ENCODE measurements around the gene CDC14C. TPM values are rescaled to one million over a fixed set of nuclear protein-coding genes. Genes with fewer than 3 reads are reported as not detected.
A peak's percentile ranks its signal among the peaks of the same experiment; 100 is the strongest.
"Not testable (repeated sequence)": the region's sequence is repeated elsewhere in the genome, so short reads cannot be mapped to it uniquely, and the experiment has no call there.

The CDC14C gene
- polyA plus RNA-seq, 4 donors, result 0.03 to 0.06 TPM; not detected in 2

DNA sequence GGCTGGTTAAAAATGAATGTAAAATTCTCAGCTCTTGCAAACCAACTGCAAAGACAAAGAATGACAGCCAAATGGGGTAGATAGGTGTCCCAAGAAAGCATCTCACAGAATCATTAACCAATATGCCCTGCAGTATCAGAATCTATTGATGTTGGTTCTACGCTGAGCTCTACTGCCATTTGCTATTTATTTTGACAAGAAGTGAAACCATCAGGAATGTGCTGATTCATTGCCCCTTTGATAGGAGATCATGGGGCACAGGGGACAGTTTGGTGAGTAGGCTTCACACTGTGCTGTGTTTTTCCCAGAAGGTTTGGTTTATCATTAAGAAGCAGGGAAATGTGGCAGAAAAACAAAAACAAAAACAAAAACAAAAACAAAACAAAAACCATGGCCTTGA is 19.4 kb upstream of the CDC14C start:
- DNase-seq, result no peak
- Histone ChIP-seq H3K27ac (ENCODE audit: low read depth in 1 of 3, low read length in 2 of 3) (no peak overlapping the region), H3K4me1 (ENCODE audit: control insufficient read depth in 3 of 3, insufficient read depth in 2 of 3, low read depth in 1 of 3, low read length in 2 of 3) (no peaks in the 10 kb centered on the region), H3K27me3 (ENCODE audit: control insufficient read depth in 3 of 3, insufficient read depth in 3 of 3, low read length in 3 of 3) (no peaks in the 10 kb centered on the region), H3K36me3 (ENCODE audit: control insufficient read depth in 3 of 3, insufficient read depth in 2 of 3, low read depth in 1 of 3, low read length in 3 of 3) (no peaks in the 10 kb centered on the region), H3K4me3 (ENCODE audit: low read depth in 1 of 3, low read length in 3 of 3) (no peak overlapping the region), H3K9me3 (ENCODE audit: control insufficient read depth in 2 of 2, insufficient read depth in 1 of 2, low read depth in 1 of 2, low read length in 1 of 2) (peaks cover 0 to 5% of the 10 kb centered on the region in 2 donors)
- no peak for FAIRE-seq
- 60 to 70% (median 61%) methylated on average over 1 of the region's 1 CpG for WGBS, 3 donors

DNA sequence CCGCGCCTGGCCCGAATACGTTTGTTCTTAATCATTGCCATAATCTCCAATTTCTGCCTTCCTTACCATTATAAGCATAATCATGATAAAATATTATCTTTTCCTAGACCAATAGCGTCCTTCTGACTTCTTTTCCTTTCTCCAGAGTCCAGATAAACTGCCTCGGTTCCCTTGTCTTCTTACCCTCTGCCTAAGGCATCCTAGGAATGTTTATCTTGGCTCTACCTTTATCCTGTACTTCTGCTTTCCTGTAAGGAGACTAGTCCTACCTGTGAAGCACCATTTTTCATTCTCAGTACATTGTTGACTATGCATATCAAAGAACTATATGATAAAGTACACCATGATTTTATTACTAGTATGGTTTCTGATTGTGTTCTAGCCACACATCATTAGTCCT is 18.7 kb upstream of the CDC14C start:
- not testable (repeated sequence) for H3K4me1 ChIP-seq (ENCODE audit: control insufficient read depth in 3 of 3, insufficient read depth in 2 of 3, low read depth in 1 of 3, low read length in 2 of 3); H3K4me3 ChIP-seq (ENCODE audit: low read depth in 1 of 3, low read length in 3 of 3); H3K27me3 ChIP-seq (ENCODE audit: control insufficient read depth in 3 of 3, insufficient read depth in 3 of 3, low read length in 3 of 3); H3K36me3 ChIP-seq (ENCODE audit: control insufficient read depth in 3 of 3, insufficient read depth in 2 of 3, low read depth in 1 of 3, low read length in 3 of 3); FAIRE-seq; DNase-seq; H3K9me3 ChIP-seq (ENCODE audit: control insufficient read depth in 2 of 2, insufficient read depth in 1 of 2, low read depth in 1 of 2, low read length in 1 of 2); H3K27ac ChIP-seq (ENCODE audit: low read depth in 1 of 3, low read length in 2 of 3)
- 75 to 87% (median 79%) methylated on average over 6 of the region's 6 CpGs for WGBS, 3 donors

- DNase-seq; H3K4me3 ChIP-seq (ENCODE audit: low read depth in 1 of 3, low read length in 3 of 3); H3K4me1 ChIP-seq (ENCODE audit: control insufficient read depth in 3 of 3, insufficient read depth in 2 of 3, low read depth in 1 of 3, low read length in 2 of 3); H3K27me3 ChIP-seq (ENCODE audit: control insufficient read depth in 3 of 3, insufficient read depth in 3 of 3, low read length in 3 of 3); H3K9me3 ChIP-seq (ENCODE audit: control insufficient read depth in 2 of 2, insufficient read depth in 1 of 2, low read depth in 1 of 2, low read length in 1 of 2); FAIRE-seq; H3K27ac ChIP-seq (ENCODE audit: low read depth in 1 of 3, low read length in 2 of 3); H3K36me3 ChIP-seq (ENCODE audit: control insufficient read depth in 3 of 3, insufficient read depth in 2 of 3, low read depth in 1 of 3, low read length in 3 of 3): not testable (repeated sequence)
- WGBS, 3 donors, result 73 to 85% (median 79%) methylated on average over 5 of the region's 5 CpGs
These were observed 14.5 kb upstream of the CDC14C start for GRCh38 chr7:48909887-48910286.

DNA sequence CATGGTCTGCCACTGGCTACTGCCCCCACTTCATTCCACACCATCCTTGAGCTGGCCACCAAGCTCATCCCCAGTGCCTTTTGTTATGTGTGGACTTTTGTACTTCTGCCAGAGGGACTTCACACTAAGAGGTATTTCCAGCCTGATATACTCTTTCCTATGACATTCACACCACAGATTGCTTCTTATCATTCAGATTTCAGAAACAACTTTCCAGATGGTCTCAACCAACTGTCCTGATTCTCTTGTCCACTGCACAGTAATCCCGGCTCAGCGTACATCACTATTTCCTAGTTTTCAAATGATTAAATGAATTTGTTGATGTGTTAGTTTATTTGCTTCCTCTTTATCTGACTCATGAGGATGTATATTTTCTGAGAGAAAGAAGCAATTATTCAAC is 7.1 kb downstream of the CDC14C start:
- WGBS, 3 donors, result 94 to 96% (median 95%) methylated on average over 2 of the region's 2 CpGs
- Histone ChIP-seq H3K27ac (ENCODE audit: low read depth in 1 of 3, low read length in 2 of 3) (peak overlapping the region in 1 of 3 donors; percentile 63), H3K4me1 (ENCODE audit: control insufficient read depth in 3 of 3, insufficient read depth in 2 of 3, low read depth in 1 of 3, low read length in 2 of 3) (peaks cover 0 to 26% (median 0%) of the 10 kb centered on the region in 3 donors), H3K9me3 (ENCODE audit: control insufficient read depth in 2 of 2, insufficient read depth in 1 of 2, low read depth in 1 of 2, low read length in 1 of 2) (peaks cover 0 to 3% of the 10 kb centered on the region in 2 donors), H3K4me3 (ENCODE audit: low read depth in 1 of 3, low read length in 3 of 3) (no peak overlapping the region), H3K27me3 (ENCODE audit: control insufficient read depth in 3 of 3, insufficient read depth in 3 of 3, low read length in 3 of 3) (no peaks in the 10 kb centered on the region), H3K36me3 (ENCODE audit: control insufficient read depth in 3 of 3, insufficient read depth in 2 of 3, low read depth in 1 of 3, low read length in 3 of 3) (no peaks in the 10 kb centered on the region)
- FAIRE-seq (no peak), DNase-seq (no peak)

DNA sequence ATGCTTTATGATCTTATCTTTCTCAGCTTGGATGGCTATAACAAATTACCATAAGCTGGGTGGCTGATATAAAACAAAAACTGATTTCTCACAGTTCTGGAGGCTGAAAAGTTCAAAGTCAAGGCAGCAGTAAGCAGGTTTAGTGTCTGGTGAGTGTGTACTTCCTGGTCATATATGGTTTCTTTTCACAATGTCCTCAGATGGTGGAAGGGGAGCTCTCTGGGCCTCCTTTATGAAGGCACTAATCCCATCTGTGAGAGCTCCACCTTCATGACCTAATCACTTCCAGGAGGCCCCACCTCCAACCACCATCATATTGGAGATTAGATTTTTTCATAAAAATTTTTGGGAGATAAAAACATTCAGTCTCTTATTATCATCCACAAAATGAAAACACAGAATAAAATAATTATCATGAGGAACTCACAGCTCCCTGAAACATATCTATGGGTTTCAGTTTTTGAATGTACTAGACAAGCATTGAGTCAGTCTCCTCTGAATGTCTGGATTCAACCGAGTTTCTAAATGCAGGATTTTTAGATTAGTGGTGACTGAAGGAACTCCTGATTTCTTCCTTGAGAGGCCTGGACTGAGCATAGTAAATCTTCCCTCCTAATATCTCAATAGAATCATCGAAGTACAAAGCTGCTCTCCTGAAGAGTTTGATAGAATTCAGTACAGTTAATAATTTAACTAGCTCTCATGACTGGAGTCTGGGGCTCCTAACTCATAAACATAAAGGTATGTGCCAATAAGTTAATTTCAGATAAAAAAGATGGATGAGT is 8.0 kb downstream of the CDC14C start:
- peaks cover 0 to 3% of the 10 kb centered on the region in 2 donors for H3K9me3 ChIP-seq (ENCODE audit: control insufficient read depth in 2 of 2, insufficient read depth in 1 of 2, low read depth in 1 of 2, low read length in 1 of 2)
- H3K27me3 ChIP-seq (ENCODE audit: control insufficient read depth in 3 of 3, insufficient read depth in 3 of 3, low read length in 3 of 3), result no peaks in the 10 kb centered on the region
- peak overlapping the region in 1 of 3 donors; percentile 63 for H3K27ac ChIP-seq (ENCODE audit: low read depth in 1 of 3, low read length in 2 of 3)
- DNase-seq (peak in 1 of 2 donors; percentile 61), FAIRE-seq (no peak)
- peaks cover 0 to 26% (median 0%) of the 10 kb centered on the region in 3 donors for H3K4me1 ChIP-seq (ENCODE audit: control insufficient read depth in 3 of 3, insufficient read depth in 2 of 3, low read depth in 1 of 3, low read length in 2 of 3)
- 27 to 60% (median 47%) methylated on average over 2 of the region's 2 CpGs for WGBS, 3 donors
- H3K4me3 ChIP-seq (ENCODE audit: low read depth in 1 of 3, low read length in 3 of 3), result no peak overlapping the region
- H3K36me3 ChIP-seq (ENCODE audit: control insufficient read depth in 3 of 3, insufficient read depth in 2 of 3, low read depth in 1 of 3, low read length in 3 of 3), result no peaks in the 10 kb centered on the region

DNA sequence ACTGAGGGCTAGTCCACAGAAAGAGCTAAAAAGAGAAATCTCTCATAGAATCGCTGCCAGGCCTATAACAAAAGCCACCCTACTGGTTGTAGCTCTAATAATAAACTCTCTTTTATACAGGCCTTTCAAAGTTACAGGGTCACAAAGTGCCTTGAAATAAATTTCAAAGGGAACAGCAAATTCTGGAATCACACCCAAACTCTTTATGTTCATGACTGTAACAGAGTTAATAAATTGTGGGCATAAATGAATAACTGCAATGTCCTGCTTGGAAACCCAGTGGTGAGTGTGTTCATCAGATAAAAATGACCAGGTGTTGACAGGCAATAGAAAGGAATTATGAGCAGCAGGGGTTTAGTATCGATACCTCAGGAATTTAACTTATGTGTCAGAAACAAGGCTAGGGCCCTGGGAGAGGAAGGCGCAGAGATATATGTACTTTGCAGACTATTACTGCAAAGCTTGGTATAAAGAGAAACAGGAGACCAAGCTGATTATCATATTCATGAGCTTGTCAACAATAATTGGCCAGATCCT is 9.3 kb downstream of the CDC14C start:
- 74 to 83% (median 81%) methylated on average over 3 of the region's 3 CpGs for WGBS, 3 donors
- FAIRE-seq, result no peak

GRCh38 chr7:48938539-48939295 is 14.4 kb downstream of the CDC14C start:
- no peak overlapping the region for H3K4me3 ChIP-seq (ENCODE audit: low read depth in 1 of 3, low read length in 3 of 3)
- no peaks in the 10 kb centered on the region for H3K27me3 ChIP-seq (ENCODE audit: control insufficient read depth in 3 of 3, insufficient read depth in 3 of 3, low read length in 3 of 3)
- no peaks in the 10 kb centered on the region for H3K9me3 ChIP-seq (ENCODE audit: control insufficient read depth in 2 of 2, insufficient read depth in 1 of 2, low read depth in 1 of 2, low read length in 1 of 2)
- DNase-seq (peak in 1 of 2 donors; percentile 19), FAIRE-seq (no peak)
- no peak overlapping the region for H3K27ac ChIP-seq (ENCODE audit: low read depth in 1 of 3, low read length in 2 of 3)
- 67 to 83% (median 72%) methylated on average over 4 of the region's 4 CpGs for WGBS, 3 donors
- no peaks in the 10 kb centered on the region for H3K36me3 ChIP-seq (ENCODE audit: control insufficient read depth in 3 of 3, insufficient read depth in 2 of 3, low read depth in 1 of 3, low read length in 3 of 3)
- peaks cover 0 to 17% (median 0%) of the 10 kb centered on the region in 3 donors for H3K4me1 ChIP-seq (ENCODE audit: control insufficient read depth in 3 of 3, insufficient read depth in 2 of 3, low read depth in 1 of 3, low read length in 2 of 3)

More for the DNA sequence above, 9.3 kb downstream of the CDC14C start:
- DNase-seq, result no peak
- Histone ChIP-seq H3K9me3 (ENCODE audit: control insufficient read depth in 2 of 2, insufficient read depth in 1 of 2, low read depth in 1 of 2, low read length in 1 of 2) (peaks cover 0 to 3% of the 10 kb centered on the region in 2 donors), H3K27ac (ENCODE audit: low read depth in 1 of 3, low read length in 2 of 3) (peak overlapping the region in 1 of 3 donors; percentile 15), H3K36me3 (ENCODE audit: control insufficient read depth in 3 of 3, insufficient read depth in 2 of 3, low read depth in 1 of 3, low read length in 3 of 3) (no peaks in the 10 kb centered on the region), H3K27me3 (ENCODE audit: control insufficient read depth in 3 of 3, insufficient read depth in 3 of 3, low read length in 3 of 3) (no peaks in the 10 kb centered on the region), H3K4me1 (ENCODE audit: control insufficient read depth in 3 of 3, insufficient read depth in 2 of 3, low read depth in 1 of 3, low read length in 2 of 3) (peaks cover 0 to 26% (median 0%) of the 10 kb centered on the region in 3 donors), H3K4me3 (ENCODE audit: low read depth in 1 of 3, low read length in 3 of 3) (no peak overlapping the region)

- Histone ChIP-seq H3K4me1 (ENCODE audit: control insufficient read depth in 3 of 3, insufficient read depth in 2 of 3, low read depth in 1 of 3, low read length in 2 of 3) (no peaks in the 10 kb centered on the region), H3K36me3 (ENCODE audit: control insufficient read depth in 3 of 3, insufficient read depth in 2 of 3, low read depth in 1 of 3, low read length in 3 of 3) (no peaks in the 10 kb centered on the region), H3K27me3 (ENCODE audit: control insufficient read depth in 3 of 3, insufficient read depth in 3 of 3, low read length in 3 of 3) (no peaks in the 10 kb centered on the region), H3K27ac (ENCODE audit: low read depth in 1 of 3, low read length in 2 of 3) (no peak overlapping the region), H3K9me3 (ENCODE audit: control insufficient read depth in 2 of 2, insufficient read depth in 1 of 2, low read depth in 1 of 2, low read length in 1 of 2) (peaks cover 0 to 8% of the 10 kb centered on the region in 2 donors), H3K4me3 (ENCODE audit: low read depth in 1 of 3, low read length in 3 of 3) (no peak overlapping the region)
- no peak for FAIRE-seq
- DNase-seq, result no peak
- 71 to 76% (median 71%) methylated on average over 3 of the region's 3 CpGs for WGBS, 3 donors
These were observed 19.1 kb downstream of the CDC14C start for GRCh38 chr7:48943279-48943990.
